Right kidney (tissue), 1 donor: ENCODE results near the gene TMEM44.
A peak's percentile ranks its signal among the peaks of the same experiment; 100 is the strongest.
"Not testable (repeated sequence)": the region's sequence is repeated elsewhere in the genome, so short reads cannot be mapped to it uniquely, and the experiment has no call there.

Source experiments
- DNase-seq: peaks from one replicate; pipeline ENCODE4 v3.0.0-alpha.2; 2016

The TMEM44 gene

DNA sequence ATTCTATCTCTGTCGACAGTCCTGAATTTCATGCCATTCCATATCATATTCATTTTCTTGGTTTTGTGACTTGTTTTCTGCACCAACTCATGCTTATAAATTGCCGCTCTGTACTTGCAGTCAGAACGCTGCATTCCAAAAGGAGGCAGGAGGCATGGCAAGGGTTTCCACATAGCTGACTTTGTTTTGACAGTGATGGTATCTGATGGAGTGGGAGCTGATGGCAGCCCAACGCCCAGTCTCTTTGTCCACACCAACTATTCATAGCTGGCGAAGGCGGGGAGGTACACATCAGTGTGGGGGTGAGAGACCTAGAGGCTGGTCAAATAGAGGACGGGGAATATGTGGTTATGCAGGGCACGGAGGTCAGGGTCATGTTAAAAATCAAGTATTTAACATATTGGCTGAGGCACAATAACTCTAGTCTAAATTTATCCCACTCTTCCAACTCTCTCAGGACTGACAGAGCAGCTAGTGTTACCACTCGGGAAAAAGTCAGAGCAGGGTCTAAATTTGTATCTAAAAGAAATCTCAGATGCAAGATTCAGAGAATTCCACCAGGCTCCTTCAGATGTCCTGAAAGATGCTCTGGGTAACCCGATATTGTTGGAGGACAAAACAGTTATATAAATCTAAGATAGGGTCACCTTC lies 78.6 kb downstream of the TMEM44 start:
- DNase-seq, result no peak

DNA sequence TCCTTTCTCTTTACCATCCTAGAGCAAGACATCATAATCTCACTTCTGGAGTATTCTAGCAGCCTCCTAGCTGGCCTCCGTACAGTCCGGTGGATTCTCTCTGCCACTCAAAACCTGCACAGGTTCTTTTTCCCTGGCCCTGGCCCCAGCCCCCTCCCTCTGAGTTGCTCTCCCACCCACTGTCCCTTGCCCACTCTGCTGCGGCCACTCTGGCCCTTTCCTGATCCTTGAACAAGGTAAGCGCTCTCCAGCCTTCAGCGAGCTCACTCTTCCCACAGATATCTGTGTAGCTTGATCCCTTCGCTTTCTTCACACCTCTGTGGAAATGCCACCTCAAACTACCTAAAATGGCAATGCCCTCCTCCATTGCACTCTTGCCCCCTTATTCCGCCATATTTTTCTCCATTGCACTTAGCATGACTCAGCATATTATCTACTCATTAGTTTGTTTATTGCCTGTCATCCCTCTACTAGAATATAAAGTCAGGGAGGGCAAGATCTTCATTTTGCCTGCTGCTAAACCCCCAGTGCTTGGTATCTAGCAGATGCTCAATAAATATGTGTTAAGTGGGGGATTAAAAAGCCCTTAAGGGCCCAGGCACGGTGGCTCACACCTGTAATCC lies 80.8 kb downstream of the TMEM44 start:
- DNase-seq, result no peak

DNA sequence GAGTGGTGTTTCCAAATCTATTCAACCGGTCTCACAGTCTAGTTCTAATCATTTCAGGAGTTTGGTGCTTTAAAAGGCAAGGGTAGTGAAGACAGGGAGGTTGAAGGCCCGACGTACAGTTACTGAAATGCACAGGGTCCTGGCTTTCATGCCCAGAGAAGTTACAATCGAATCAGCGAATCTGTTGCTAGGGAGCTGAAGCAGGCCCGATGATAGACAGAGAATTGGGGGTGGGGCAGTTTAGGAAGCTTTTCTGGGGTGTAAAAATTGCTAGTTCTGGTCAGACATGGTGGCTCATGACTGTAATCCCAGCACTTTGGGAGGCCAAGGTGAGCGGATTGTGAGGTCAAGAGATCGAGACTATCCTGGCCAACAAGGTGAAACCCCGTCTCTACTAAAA lies 83.4 kb downstream of the TMEM44 start:
- DNase-seq, result no peak

DNA sequence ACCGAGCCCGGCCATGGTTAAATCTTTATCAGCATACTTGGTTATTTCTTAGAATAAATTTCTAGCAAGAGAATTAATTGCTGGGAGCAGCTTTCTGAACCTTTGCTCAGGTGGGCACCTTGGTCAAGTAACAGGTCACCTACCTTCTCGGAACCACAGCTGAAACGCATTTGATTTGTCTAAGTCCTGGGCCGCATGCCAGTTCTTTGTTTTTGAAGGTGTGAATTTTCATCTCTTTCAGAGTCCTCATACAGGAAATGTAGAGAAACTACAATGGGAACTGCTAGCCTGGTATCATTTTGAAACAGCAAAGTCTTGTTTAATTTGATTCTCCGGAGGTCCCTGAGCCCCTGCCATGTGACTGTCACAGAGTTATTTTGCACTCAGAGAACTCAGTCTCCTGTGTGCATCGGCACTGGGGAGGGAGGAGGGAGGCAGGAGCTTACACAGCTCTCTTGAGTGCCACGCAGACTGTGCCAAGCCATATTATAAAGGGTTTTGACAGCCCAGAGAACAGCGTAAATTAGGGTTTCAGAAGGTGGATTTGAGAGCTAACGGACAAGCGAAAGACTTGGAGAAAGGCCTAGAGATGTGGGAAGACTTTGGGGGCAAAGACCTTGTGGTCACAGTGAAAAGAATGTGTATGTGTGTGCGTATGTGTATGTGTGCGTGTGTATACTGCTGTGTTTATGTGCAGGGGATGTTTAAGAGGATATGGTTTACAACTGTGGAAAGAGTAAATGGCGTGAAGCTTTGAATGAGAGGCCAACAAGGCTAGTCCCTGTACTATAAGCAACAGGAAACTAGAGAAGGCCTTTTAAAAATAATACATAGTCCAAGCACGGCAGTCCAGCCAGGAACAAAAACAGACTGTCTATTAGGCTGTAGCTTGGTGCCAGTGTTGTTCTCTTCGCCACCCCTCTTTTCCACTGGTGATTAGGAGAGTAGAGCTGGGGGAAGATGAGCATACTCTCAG lies 84.6 kb downstream of the TMEM44 start:
- DNase-seq, result peak; percentile 31

DNA sequence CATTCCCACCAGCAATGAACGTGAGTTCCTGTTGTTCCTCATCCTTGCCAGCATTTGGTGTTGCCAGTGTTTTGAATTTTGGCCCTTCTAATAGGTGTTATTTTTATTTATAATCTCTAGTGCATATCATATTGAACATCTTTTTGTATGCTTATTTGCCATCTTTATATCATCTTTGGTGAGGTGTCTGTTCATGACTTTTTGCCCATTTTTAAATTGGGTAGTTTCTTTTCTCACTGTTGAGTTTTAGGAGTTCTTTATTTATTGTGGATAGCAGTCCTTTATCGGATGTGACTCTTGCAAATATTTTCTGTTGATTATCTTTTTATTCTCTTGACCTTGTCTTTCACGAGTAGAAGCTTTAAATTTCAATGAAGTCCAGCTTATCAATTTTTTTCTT lies 86.2 kb downstream of the TMEM44 start:
- DNase-seq, result no peak

DNA sequence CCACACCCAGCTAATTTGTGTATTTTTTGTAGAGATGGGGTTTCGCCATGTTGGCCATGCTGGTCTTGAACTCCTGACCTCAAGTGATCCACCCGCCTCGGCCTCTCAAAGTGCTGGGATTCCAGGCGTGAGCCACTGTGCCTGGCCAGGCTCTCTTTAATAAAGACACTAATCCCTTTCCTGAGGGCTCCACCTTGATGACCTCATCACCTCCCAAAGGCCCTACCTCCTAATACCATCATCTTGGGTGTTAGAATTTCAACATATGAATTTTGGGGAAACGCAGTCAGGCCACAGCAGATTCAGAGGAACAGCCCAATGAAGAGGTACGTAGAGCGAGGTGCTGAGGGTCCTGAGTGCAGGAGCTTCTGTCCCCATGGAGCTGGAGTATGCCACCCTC lies 87.7 kb downstream of the TMEM44 start:
- DNase-seq, result not testable (repeated sequence)

DNA sequence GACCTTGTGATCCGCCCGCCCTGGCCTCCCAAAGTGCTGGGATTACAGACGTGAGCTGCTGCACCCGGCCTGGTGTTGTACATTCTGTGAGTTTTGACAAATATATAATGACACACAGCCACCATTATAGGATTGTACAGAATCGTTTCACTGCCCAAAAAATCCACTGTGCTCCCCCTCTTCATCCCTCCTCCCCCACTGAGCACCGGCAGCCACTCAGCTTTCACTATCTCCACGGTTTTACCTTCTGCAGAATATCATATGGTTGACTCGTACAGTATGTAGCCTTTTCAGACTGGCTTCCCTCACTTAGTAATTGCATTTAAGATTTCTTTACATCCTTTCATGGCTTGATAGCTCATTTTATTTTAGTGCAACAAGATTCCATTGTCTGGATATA lies 89.7 kb downstream of the TMEM44 start:
- no peak for DNase-seq

DNA sequence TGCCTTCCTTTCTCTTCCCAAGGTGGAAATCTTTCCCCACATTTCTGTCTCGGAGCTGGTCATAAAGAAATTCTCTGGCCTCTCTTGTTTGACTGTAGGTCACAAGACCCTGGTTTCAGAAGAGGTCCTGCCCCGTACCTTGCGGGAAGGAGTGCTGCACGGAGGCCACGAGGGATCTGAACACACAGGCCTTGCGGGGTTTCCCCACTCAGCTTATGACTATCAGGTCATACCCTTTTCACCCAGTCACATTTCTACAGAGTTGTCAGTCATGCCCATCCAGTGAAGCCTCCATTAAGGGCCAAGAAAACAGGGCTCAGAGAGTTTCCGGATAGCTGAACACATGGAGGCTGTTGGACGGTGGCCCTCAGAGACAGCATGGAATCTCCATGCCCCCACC lies 91.7 kb downstream of the TMEM44 start:
- no peak for DNase-seq

DNA sequence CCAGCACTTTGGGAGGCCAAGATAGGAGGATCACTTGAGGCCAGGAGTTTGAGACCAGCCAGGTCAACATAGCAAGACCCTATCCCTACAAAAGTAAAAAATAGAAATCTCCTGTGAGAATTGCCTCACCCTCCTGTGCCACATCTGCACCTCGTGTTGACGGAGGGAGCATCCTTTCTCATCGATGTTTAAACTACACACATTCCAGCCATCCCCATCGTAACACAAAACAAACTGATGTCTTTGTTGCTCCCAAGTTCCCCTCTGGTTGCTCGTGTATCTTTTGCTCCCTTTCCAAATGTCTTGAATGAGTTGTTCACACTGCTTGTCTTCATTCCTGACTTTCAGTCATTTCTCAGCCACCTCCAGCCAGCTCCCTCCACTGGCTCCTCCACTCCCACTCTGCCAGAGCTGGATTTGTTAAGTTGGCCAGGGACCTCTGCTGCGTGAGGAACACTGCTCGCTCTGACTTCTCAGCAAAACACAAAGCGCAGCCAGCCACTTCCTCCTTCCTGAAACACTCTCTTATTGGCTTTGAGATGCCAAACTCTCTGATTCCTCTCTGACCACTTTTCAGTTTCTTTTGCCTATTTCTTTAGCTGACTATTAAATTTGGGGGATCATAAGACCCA lies 92.8 kb downstream of the TMEM44 start:
- DNase-seq, result no peak

DNA sequence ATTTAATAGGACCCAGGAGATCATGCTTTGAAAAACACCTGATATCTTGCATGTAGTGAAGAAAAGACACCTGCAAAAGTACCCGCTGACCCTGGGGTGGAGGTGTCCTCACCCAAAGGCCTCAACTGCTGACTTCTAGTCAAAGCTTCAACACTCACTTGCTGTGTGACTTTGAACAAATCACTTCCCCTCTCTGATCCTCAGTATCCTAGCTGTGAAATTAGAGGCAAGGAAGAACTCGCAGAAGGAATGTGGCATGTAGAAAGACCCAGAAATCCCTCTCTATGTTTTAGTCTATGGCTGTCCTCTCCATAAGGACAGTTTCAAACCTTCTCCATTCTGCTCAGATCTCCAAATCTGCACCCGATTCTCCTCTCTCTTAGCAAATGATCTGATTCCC lies 93.7 kb downstream of the TMEM44 start:
- DNase-seq, result no peak

DNA sequence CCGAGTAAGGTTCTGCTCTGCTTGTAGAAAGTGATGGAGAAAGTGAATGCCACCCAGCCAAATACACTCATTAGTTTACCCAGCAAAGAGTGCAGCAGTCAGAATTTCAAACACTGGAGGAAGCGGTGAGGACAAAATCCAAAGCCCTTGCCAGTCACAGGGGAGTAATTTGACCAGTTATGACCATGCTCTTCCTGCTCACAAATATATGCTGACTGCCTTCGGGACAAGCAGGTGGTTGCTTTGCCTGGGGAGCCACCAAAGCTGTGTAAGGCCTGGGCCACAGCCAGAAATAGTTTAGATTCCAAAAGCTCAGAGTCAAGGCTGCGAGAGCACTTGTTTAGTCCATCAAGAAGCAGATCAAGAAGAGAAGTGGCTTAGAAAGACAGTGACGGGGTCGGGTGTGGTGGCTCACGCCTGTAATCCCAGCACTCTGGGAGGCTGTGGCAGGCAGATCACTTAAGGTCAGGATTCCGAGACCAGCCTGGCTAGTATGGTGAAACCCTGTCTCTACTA lies 95.4 kb downstream of the TMEM44 start:
- no peak for DNase-seq
